Astrocyte of the cerebellum (primary cell): Measurements from ENCODE around the gene CKAP4.

ENCODE experiments used
- DNase-seq: peaks from one replicate; pipeline ENCODE4 v3.0.0-alpha.2; 2011; ENCODE audit warnings: low read depth
- H3K4me3 ChIP-seq: 2 replicates; pipeline ENCODE4 v1.5.1; 2011; ENCODE audit warnings: mild to moderate bottlenecking, low read depth, low read length, moderate library complexity
- in situ Hi-C: cut with HindIII; loops from 2 replicates; pipeline ENCODE4 v1.10.0; 2017; ENCODE audit warnings: low sequenced_read_pairs
- TF ChIP-seq, protein P1 (sequence below): IDR thresholded peaks from 2 replicates; pipeline ENCODE4 v1.5.1; 2012; ENCODE audit warnings: low read length, low read depth, moderate library complexity, mild to moderate bottlenecking; ENCODE audit errors: missing control alignments

Gene CKAP4

DNA sequence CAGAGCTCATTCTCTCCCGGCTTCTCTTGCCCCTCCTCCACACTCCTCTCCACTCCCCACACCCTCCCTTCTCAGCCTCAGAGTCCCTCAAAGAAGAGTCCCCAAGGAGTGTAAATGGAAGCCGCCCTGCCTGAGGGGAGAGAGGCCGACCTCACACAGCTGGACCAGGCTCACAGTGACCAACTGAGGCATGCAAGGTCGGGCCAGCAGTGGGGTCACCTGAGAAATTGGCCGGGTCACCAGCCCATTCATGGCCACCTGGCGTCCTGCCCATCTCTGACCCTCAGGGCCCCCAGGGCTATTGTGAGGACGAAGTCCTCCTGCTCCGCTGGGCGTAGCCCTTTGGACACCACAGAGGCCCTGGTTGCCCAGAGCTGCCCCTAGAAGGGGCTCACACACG lies 59.6 kb downstream of the CKAP4 start:
- no peak for DNase-seq
- TF ChIP-seq, protein P1, sequence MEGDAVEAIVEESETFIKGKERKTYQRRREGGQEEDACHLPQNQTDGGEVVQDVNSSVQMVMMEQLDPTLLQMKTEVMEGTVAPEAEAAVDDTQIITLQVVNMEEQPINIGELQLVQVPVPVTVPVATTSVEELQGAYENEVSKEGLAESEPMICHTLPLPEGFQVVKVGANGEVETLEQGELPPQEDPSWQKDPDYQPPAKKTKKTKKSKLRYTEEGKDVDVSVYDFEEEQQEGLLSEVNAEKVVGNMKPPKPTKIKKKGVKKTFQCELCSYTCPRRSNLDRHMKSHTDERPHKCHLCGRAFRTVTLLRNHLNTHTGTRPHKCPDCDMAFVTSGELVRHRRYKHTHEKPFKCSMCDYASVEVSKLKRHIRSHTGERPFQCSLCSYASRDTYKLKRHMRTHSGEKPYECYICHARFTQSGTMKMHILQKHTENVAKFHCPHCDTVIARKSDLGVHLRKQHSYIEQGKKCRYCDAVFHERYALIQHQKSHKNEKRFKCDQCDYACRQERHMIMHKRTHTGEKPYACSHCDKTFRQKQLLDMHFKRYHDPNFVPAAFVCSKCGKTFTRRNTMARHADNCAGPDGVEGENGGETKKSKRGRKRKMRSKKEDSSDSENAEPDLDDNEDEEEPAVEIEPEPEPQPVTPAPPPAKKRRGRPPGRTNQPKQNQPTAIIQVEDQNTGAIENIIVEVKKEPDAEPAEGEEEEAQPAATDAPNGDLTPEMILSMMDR: no peak
- in situ Hi-C loops: no loop called here
- H3K4me3 ChIP-seq: no peak overlapping the region
